Fibroblast of pulmonary artery (primary cell): ENCODE results near the gene HNRNPL.

Experiments used
- DNase-seq: peaks from one replicate; pipeline ENCODE4 v3.0.0-alpha.2; 2010; ENCODE audit warnings: low read depth
- H3K4me3 ChIP-seq: replicated peaks from 2 replicates; pipeline ENCODE4 v1.5.1; 2011; ENCODE audit warnings: low read depth, mild to moderate bottlenecking, control low read depth, low read length, moderate library complexity
- CTCF ChIP-seq: IDR thresholded peaks from 2 replicates; pipeline ENCODE4 v1.5.1; 2011; ENCODE audit warnings: mild to moderate bottlenecking, control low read depth, low read length, inconsistent platforms; ENCODE audit errors: missing control alignments

The HNRNPL gene

GRCh38 chr19:38849860-38850435, at the start of gene HNRNPL:
TSS of gene HNRNPL (minus strand) at chr19:38849986. CDS start at chr19:38849966, 20 bp downstream.
- no peak for DNase-seq
- TF ChIP-seq CTCF = peak; percentile 27
- peak within 1 kb of the TSS; percentile 84 for H3K4me3 ChIP-seq

DNA sequence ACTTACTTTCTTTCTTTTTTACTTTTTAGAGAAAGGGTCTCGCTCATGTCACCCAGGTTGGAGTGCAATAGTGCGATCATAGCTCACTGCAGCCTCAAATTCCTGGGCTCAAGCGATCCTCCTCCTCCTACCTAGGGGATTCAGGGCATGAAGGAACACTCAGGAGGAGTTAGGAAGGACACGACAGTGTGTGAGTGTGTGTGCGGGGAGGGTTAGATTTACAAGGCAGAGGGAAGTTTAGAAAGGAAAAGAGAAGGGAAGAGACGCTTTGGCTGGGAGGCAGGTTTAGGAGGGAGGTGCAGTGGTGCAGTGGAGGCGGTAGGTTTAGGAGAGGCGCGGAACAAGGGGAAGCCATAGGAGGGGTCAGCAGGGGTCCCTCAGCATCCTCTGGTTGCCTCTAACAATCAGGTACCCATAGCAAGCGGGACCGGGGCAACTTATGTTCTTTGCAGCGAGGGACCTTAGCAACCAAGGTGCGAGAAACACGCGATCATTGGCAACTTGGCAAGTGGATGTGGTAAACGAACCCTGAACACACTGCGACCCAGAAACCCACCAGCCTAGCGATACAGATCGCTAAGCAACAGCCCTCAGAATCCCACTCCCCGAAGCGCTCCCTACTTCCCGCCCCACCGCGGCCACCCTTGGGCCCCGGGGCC, 49.1 kb upstream of the HNRNPL start:
- peak overlapping the region; percentile 92 for H3K4me3 ChIP-seq
- TF ChIP-seq CTCF = no peak
- peak; percentile 24 for DNase-seq

DNA sequence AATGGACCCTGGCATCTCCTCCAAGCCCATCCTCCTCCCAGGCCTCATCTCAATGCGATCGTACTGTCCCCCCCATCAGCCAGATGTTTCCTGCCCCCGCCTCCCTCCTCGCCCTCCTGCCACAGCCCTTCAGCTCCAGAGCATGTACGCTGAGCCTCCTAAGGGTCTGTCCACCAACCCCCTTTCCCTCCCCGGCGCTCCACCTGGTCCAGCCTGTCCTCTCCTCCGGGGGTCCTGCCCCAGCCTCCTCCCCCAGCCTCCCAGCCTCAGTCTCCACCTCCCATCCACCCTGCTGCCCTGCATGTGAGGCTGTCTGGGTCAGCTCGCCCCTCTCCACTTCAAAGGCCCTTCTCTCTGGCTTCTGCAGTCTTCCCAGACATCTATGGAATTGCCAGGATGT, 45.2 kb upstream of the HNRNPL start:
- no peak for DNase-seq
- TF ChIP-seq CTCF = no peak
- no peak overlapping the region for H3K4me3 ChIP-seq

DNA sequence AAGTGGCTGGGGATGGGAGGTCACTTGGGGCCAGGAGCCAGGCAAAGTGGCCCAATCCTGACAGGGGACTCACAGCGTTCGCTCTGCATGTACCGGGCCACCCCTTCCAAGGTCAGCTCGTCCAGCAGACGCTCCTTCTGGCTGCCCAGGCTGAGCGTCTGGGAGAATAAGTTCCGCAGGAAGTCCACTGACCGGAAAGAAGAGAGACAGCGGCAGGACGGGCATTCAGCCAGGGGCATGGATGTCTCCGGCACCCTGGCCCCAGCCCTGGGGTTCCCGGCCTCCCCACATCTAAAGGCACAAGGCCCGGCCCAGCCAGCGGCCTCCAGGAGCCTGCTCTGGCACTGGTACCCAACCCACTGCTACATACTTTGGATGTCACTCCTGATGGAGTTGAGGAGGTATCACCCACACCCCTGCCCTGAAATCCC, 43.6 kb upstream of the HNRNPL start:
- no peak overlapping the region for H3K4me3 ChIP-seq
- no peak for TF ChIP-seq CTCF
- DNase-seq = no peak

DNA sequence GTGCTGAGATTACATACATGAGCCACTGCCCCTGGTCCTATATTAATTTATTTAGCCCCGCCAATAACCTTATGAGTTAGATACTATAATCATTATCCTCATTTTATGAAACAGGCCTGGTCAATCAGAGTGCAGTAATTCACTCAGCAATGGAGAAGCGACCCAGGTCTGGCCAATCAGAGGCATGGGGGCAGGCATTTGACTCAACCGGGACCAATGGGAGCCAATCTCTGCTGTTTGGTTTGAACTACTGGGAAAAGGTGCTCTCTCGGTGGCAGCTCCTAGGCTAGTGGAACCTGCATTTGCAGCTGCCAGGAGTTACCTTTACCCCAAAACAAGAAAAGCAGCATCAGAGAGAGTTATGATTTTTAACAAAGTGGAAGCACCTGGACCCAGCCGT, 43.1 kb upstream of the HNRNPL start:
- no peak for TF ChIP-seq CTCF
- H3K4me3 ChIP-seq = no peak overlapping the region
- DNase-seq = no peak

DNA sequence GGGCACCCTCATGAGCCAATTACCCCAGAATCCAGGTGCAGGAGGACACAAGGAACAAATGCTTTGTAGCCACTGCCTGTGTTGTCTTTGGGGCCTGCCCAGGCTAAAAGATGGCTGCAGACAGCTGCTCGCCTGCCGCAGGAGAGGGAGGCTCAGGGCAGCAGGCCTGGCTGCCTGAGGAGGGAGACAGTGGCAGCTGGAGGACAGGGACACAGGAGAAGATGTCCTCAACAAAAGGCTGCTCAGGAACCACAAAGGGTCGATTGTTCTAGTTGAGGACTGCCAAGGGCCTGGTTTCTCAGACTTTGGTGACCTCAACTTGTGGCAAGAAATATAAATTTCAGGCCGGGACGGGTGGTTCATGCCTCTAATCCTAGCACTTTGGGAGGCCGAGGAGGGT, 42.0 kb upstream of the HNRNPL start:
- H3K4me3 ChIP-seq = no peak overlapping the region
- no peak for TF ChIP-seq CTCF
- DNase-seq = no peak

- no peak for TF ChIP-seq CTCF
- no peak for DNase-seq
- H3K4me3 ChIP-seq = no peak overlapping the region
These were observed 40.9 kb upstream of the HNRNPL start for GRCh38 chr19:38890686-38891085.
